ENCODE results near the gene AMZ1. TPM values are rescaled to one million over a fixed set of nuclear protein-coding genes. Genes with fewer than 3 reads are reported as not detected.

Gene AMZ1
- total and polyA plus RNA-seq, 7 experiments from 2014 or later: 0.07 to 2.4 (median 0.43) TPM

DNA sequence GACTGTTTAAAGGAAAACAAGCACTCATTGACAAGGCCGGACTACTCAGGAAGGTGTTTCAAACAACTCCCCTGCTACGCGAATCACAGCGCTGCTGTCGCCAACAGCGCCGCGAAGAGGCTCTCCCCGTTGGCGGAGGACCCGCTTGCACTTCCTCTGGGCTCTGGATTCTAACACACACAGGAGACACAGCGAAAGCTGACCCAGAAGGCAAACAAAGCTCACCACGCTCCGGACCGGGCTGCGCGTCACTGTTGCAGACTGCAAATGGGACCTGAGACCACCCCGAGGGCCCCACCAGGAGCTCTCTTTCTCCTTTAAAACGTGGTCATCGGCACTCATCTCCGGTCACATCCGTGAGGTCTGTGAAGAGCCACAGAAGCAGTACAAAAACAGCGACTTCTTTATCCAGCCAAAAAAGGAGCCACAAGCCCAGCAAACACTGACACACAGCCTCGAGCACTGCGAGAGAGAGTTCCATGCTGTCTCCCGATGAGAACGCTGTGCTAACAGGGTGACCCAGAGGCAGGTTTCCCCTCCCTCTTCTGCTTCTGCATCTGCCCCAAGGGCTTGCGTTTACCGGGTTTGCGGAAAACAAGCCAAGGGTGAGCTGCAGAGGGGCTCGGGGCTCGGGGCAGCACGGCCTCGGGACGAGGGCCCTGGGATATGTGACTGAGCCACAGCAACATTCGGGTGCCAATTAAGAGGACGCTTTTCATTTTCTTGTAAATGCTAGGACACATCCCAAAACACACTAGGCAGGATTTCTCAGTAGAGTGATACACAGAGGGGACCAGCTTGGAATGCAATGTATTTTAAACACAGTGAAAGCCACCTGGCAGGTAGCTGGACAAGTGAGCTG is 41.3 kb downstream of the AMZ1 start:
- Mint-ChIP-seq H3K4me1 (peaks cover 5 to 19% (median 11%) of the 10 kb centered on the region in 7 donors), H3K9me3 (no peaks in the 10 kb centered on the region), H3K4me3 (no peak overlapping the region), H3K27me3 (no peaks in the 10 kb centered on the region), H3K27ac (no peak overlapping the region), H3K36me3 (peaks cover 0 to 75% (median 39%) of the 10 kb centered on the region in 5 donors)
- no peak for ATAC-seq
- Histone ChIP-seq H3K36me3 (ENCODE audit: control insufficient read depth in 2 of 3, insufficient read depth in 3 of 3, low read length in 3 of 3) (peaks cover 0 to 42% (median 0%) of the 10 kb centered on the region in 3 experiments), H3K27ac (ENCODE audit: low read depth, low read length) (no peak overlapping the region), H3K9me3 (ENCODE audit: control insufficient read depth in 2 of 3, low read length in 3 of 3) (no peaks in the 10 kb centered on the region), H3K4me1 (ENCODE audit: control insufficient read depth in 2 of 2, insufficient read depth in 2 of 2, low read length in 2 of 2) (no peaks in the 10 kb centered on the region), H3K27me3 (ENCODE audit: control insufficient read depth in 2 of 2, insufficient read depth in 2 of 2, low read length in 2 of 2) (no peaks in the 10 kb centered on the region), H3K4me3 (ENCODE audit: low read length) (no peak overlapping the region)
- CTCF ChIA-PET: interaction anchor here (0.6 kb wide), 1 partner anchor 16 kb away, joined by 3 read pairs; no protein-coding TSS in a partner anchor
- POLR2A ChIA-PET: no interaction called here
- no peak for DNase-seq
- intact Hi-C loops (cut with micrococcal nuclease): no loop called here

DNA sequence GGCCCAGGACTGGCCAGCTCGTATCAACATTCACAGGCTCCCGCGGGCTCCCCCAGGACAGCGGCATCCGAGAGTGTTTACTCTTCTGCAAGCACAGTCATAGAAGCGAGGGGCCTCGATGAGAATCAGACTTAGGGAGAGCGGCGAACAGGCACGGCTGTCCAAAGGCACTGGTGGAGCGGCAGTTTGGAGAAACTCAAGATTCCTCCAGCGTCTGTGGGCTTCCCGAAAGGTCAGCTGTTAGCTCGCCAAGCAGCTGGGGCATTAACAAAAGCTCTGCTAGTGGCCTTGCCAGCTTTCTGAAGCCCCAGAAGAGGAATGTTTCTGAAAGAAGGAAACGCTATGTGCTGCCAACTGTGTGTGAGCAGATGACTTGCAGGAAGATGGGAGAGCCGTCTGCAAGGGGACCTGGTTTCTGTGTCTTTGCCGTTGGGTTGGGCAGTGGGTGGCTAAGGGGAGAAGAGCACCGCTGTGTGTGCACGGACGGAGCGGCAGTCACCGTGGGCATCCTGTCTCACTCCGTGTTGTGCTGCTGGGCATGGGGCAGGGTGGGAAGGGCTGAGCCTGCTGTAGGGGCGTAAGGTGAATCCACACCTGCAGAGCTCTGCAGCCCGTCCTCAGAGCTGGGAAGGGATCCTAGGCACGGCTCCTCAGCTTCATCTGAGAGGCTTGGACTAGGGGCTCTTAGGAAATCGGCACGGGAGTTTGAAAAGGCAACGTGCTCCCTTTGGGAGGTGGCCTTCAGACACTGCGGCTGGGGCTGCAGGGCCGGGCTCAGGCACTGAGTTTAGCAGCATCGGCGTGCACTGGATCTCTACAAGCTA is 42.1 kb downstream of the AMZ1 start:
- no peak overlapping the region for H3K27ac Mint-ChIP-seq
- H3K27me3 Mint-ChIP-seq: no peaks in the 10 kb centered on the region
- POLR2A ChIA-PET: no interaction called here
- H3K36me3 Mint-ChIP-seq: peaks cover 0 to 73% (median 39%) of the 10 kb centered on the region in 5 donors
- Histone ChIP-seq H3K27ac (ENCODE audit: low read depth, low read length) (no peak overlapping the region), H3K4me1 (ENCODE audit: control insufficient read depth in 2 of 2, insufficient read depth in 2 of 2, low read length in 2 of 2) (peaks cover 0 to 5% of the 10 kb centered on the region in 2 donors), H3K4me3 (ENCODE audit: low read length) (no peak overlapping the region), H3K36me3 (ENCODE audit: control insufficient read depth in 2 of 3, insufficient read depth in 3 of 3, low read length in 3 of 3) (peaks cover 0 to 42% (median 0%) of the 10 kb centered on the region in 3 experiments), H3K27me3 (ENCODE audit: control insufficient read depth in 2 of 2, insufficient read depth in 2 of 2, low read length in 2 of 2) (no peaks in the 10 kb centered on the region), H3K9me3 (ENCODE audit: control insufficient read depth in 2 of 3, low read length in 3 of 3) (no peaks in the 10 kb centered on the region)
- CTCF ChIA-PET: interaction anchor here (0.6 kb wide), 1 partner anchor 16 kb away, joined by 3 read pairs; no protein-coding TSS in a partner anchor
- H3K4me1 Mint-ChIP-seq: peaks cover 14 to 26% (median 20%) of the 10 kb centered on the region in 7 donors
- DNase-seq (no peak), ATAC-seq (no peak)
- no peaks in the 10 kb centered on the region for H3K9me3 Mint-ChIP-seq
- intact Hi-C loops (cut with micrococcal nuclease): no loop called here
- no peak overlapping the region for H3K4me3 Mint-ChIP-seq

DNA sequence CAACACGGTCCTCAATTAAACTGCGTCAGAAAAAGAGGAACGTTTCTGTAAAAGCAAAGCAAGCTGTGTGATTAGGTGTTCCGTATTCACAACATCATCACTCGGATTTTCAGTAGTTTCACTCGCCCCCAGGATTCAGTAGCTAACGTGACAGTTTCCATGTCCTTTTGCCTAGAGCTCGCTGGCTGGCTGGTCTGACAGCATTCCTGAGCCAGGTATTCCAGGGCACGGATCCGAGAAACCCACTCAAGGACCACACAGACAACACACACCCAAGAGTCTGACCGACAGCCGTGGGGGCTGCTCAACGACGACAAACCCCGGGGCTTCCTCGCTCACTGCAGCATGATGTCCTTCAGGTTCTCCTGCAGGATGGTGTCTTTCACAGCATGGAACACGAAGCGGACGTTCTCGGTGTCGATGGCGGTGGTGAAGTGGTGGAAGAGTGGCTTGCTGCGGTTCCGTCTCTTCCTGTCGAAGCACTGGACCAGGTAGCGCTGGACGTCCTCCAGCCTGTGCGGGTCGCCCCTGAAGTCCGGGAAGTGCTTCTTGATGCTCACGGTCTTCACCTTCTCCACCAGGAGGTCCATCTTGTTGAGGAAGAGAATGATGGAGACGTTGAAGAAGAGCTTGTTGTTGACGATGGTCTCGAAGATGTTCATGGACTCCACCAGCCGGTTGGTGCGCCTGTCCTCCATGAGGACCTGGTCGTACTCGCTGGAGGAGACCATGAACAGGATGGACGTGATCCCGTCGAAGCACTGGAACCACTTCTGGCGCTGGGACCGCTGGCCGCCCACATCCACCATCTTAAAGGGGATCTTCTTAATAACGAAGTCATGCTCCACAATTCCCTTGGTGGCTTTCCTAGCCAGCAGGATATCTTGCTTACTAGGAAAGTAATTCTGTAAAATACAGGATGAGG is 43.1 kb downstream of the AMZ1 start:
- ChIA-PET CTCF (no interaction called here), POLR2A (no interaction called here)
- Histone ChIP-seq H3K9me3 (ENCODE audit: control insufficient read depth in 2 of 3, low read length in 3 of 3) (no peaks in the 10 kb centered on the region), H3K27me3 (ENCODE audit: control insufficient read depth in 2 of 2, insufficient read depth in 2 of 2, low read length in 2 of 2) (no peaks in the 10 kb centered on the region), H3K4me1 (ENCODE audit: control insufficient read depth in 2 of 2, insufficient read depth in 2 of 2, low read length in 2 of 2) (peaks cover 0 to 10% of the 10 kb centered on the region in 2 donors), H3K4me3 (ENCODE audit: low read length) (no peak overlapping the region), H3K27ac (ENCODE audit: low read depth, low read length) (no peak overlapping the region), H3K36me3 (ENCODE audit: control insufficient read depth in 2 of 3, insufficient read depth in 3 of 3, low read length in 3 of 3) (peaks cover 0 to 37% (median 0%) of the 10 kb centered on the region in 3 experiments)
- intact Hi-C loops (cut with micrococcal nuclease): no loop called here
- peaks cover 0 to 64% (median 38%) of the 10 kb centered on the region in 5 donors for H3K36me3 Mint-ChIP-seq
- H3K4me3 Mint-ChIP-seq: no peak overlapping the region
- H3K9me3 Mint-ChIP-seq: no peaks in the 10 kb centered on the region
- H3K27ac Mint-ChIP-seq: peak overlapping the region in 1 of 9 donors; percentile 42
- no peak for ATAC-seq
- peaks cover 21 to 33% (median 25%) of the 10 kb centered on the region in 7 donors for H3K4me1 Mint-ChIP-seq
- H3K27me3 Mint-ChIP-seq: no peaks in the 10 kb centered on the region
- DNase-seq: no peak

DNA sequence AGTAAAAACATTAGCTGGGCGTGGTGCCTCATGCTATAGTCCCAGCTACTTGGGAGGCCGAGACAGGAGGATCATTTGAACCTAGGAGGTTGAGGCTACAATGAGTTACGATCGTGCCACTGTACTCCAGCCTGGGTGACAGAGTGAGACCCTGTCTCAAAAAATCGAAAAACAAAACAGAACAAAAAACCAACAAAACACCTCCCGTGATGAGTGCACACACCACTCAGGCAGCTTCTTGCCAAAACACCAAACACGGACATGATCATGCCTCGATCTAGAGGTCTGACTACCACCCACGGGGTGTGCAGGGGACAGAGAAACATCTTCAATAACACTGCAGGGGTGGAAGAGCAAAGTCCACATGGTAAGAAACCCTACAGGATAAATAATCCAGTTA is 44.4 kb downstream of the AMZ1 start:
- DNase-seq (no peak), ATAC-seq (no peak)
- Histone ChIP-seq H3K4me1 (ENCODE audit: control insufficient read depth in 2 of 2, insufficient read depth in 2 of 2, low read length in 2 of 2) (peaks cover 0 to 10% of the 10 kb centered on the region in 2 donors), H3K27me3 (ENCODE audit: control insufficient read depth in 2 of 2, insufficient read depth in 2 of 2, low read length in 2 of 2) (no peaks in the 10 kb centered on the region), H3K27ac (ENCODE audit: low read depth, low read length) (no peak overlapping the region), H3K4me3 (ENCODE audit: low read length) (no peak overlapping the region), H3K36me3 (ENCODE audit: control insufficient read depth in 2 of 3, insufficient read depth in 3 of 3, low read length in 3 of 3) (peaks cover 0 to 29% (median 0%) of the 10 kb centered on the region in 3 experiments), H3K9me3 (ENCODE audit: control insufficient read depth in 2 of 3, low read length in 3 of 3) (no peaks in the 10 kb centered on the region)
- intact Hi-C loops (cut with micrococcal nuclease): no loop called here
- Mint-ChIP-seq H3K9me3 (no peaks in the 10 kb centered on the region), H3K4me3 (no peak overlapping the region), H3K4me1 (peaks cover 25 to 39% (median 27%) of the 10 kb centered on the region in 7 donors), H3K27ac (no peak overlapping the region), H3K36me3 (peaks cover 0 to 54% (median 32%) of the 10 kb centered on the region in 5 donors), H3K27me3 (no peaks in the 10 kb centered on the region)
- ChIA-PET POLR2A (no interaction called here), CTCF (no interaction called here)

DNA sequence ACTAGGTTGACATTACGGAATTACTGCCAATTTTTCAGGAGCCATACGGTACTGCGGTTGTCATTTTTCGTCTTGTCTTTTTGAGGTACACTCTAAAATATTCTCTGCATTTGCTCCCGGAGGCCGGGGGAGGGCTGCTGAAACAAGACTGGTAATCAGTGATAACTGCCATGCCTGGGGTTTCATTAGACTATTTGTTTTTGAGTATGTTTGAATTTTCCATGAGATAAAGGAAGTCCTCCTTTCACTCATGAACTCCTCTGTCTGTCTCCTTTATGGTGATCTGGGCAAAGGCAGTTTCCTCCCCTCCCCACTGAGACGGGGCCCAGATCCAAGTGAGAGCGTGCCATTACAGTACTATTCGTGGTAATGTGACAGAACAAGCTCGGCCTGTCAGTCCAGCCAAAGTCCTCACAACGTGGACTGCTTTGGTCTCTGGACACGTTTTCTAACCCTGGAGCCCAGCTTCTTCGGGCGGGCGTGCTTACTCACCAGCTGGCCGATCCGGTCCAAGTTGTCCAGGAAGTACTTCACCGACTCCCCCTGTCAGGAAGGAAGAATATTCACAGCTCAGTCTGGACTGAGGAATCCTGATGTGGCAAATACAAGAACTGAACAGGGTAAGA is 45.1 kb downstream of the AMZ1 start:
- no peak for ATAC-seq
- peak overlapping the region in 2 of 9 donors; percentile 16 to 73 for H3K27ac Mint-ChIP-seq
- Histone ChIP-seq H3K4me1 (ENCODE audit: control insufficient read depth in 2 of 2, insufficient read depth in 2 of 2, low read length in 2 of 2) (peaks cover 0 to 10% of the 10 kb centered on the region in 2 donors), H3K4me3 (ENCODE audit: low read length) (no peak overlapping the region), H3K27ac (ENCODE audit: low read depth, low read length) (no peak overlapping the region), H3K27me3 (ENCODE audit: control insufficient read depth in 2 of 2, insufficient read depth in 2 of 2, low read length in 2 of 2) (no peaks in the 10 kb centered on the region), H3K9me3 (ENCODE audit: control insufficient read depth in 2 of 3, low read length in 3 of 3) (no peaks in the 10 kb centered on the region), H3K36me3 (ENCODE audit: control insufficient read depth in 2 of 3, insufficient read depth in 3 of 3, low read length in 3 of 3) (peaks cover 0 to 29% (median 0%) of the 10 kb centered on the region in 3 experiments)
- peaks cover 26 to 39% (median 27%) of the 10 kb centered on the region in 7 donors for H3K4me1 Mint-ChIP-seq
- POLR2A ChIA-PET: interaction anchor here (0.9 kb wide), 1 partner anchor 10 kb away, joined by 3 read pairs; no protein-coding TSS in a partner anchor
- H3K4me3 Mint-ChIP-seq: no peak overlapping the region
- no peaks in the 10 kb centered on the region for H3K27me3 Mint-ChIP-seq
- peaks cover 0 to 51% (median 30%) of the 10 kb centered on the region in 5 donors for H3K36me3 Mint-ChIP-seq
- H3K9me3 Mint-ChIP-seq: no peaks in the 10 kb centered on the region
- CTCF ChIA-PET: no interaction called here
- intact Hi-C loops (cut with micrococcal nuclease): no loop called here
- no peak for DNase-seq
